GM21723 (cell line): ENCODE data around the gene POTEB2.
"Not testable (repeated sequence)": the region's sequence is repeated elsewhere in the genome, so short reads cannot be mapped to it uniquely, and the experiment has no call there.

ENCODE experiments used
- ATAC-seq: cut with Tn5 transposase; IDR thresholded peaks from one replicate; pipeline ENCODE4 v1.9.1; 2021; ENCODE audit warnings: mild to moderate bottlenecking, moderate library complexity; ENCODE audit not compliant: unreplicated experiment

POTEB2 gene

DNA sequence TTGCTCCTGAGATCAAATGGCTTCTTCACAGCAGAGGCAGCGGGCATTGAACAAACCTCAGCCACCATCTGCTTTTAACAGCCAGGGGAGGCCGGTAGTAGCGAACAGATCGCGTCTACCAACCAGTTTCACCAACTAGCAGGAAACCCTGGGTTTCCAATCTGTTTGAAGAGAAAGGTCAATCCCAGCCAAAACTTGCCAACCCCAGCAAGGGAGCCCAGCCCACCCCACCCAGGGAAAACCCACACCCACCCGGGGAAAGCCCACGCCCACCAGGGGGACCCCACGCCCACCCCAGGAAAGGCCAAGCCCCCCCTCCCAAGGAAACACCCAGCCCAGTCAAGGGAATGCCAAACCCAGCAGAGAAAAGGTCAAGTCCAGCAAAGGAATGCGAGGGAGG lies at the start of gene POTEB2:
TSS of gene POTEB2 (minus strand) at position 101 of the 400 bp plus-strand sequence. CDS start at position 68, 33 bp downstream.
- not testable (repeated sequence) for ATAC-seq

DNA sequence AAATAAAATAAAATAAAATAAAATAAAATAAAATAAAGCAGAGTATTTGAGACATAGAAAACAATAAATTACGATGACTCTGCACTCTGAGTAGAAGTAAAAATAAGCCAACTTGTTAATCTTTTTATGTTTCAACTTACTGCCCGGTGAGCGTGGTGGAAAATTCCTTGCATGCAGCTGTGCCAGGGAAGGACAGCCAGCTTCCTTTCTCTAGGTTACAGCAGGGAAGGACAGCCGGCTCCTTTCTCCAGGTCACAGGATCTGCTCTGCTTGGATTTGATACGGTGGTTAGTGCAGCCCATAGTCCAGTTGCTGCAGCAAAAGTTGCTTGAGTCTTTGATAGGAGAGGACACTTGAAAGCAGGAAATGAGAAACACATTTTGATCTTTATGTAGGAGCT lies 13.8 kb upstream of the POTEB2 start:
- ATAC-seq = not testable (repeated sequence)

GRCh38 chr15:20878464-20878863 lies 12.3 kb upstream of the POTEB2 start:
- ATAC-seq = not testable (repeated sequence)

DNA sequence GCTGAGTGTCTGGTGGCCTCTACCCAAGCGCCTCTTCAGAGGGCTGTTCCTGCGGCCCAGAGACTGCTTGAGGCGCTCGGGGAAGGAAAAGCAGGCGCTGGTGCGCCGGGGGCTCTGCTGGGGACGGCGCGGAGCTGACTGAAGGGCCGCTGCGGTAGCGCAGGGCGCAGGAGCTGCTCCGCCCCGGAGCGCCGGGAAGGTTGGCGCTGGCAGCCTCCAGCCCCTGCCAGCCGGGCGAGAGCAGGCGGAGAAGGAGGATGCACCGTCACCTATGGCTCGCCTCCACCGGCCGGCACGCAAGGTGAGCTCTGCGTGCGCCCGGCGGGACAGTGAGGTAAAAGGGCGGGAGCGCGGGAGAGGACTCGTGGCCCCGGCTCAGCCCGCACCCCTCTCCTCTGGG lies 11.7 kb upstream of the POTEB2 start:
- not testable (repeated sequence) for ATAC-seq
